Measurements from ENCODE around the gene SMIM24.

Gene SMIM24

GRCh38 chr19:3522421-3523360, 42.4 kb upstream of the SMIM24 start:
- H3K4me1 ChIP-seq (ENCODE audit: control insufficient read depth, insufficient read depth, low read length, poor library complexity, severe bottlenecking), result no peaks in the 10 kb centered on the region
- no peak overlapping the region for H3K27ac ChIP-seq (ENCODE audit: low read depth, low read length, severe bottlenecking)
- H3K4me3 ChIP-seq (ENCODE audit: extremely low read depth, insufficient read depth, low read length, poor library complexity, severe bottlenecking), result no peak overlapping the region
- H3K9me3 ChIP-seq (ENCODE audit: control insufficient read depth, low read length), result no peaks in the 10 kb centered on the region
- H3K36me3 ChIP-seq (ENCODE audit: control insufficient read depth, insufficient read depth, low read length), result peaks cover 84% of the 10 kb centered on the region
- 90 to 97% methylated on average over 25 to 37 of the region's 40 CpGs for WGBS, 2 experiments (ENCODE audit: insufficient coverage in 2 of 2)

GRCh38 chr19:3521104-3521445, 40.8 kb upstream of the SMIM24 start:
- no peak overlapping the region for H3K27ac ChIP-seq (ENCODE audit: low read depth, low read length, severe bottlenecking)
- H3K4me1 ChIP-seq (ENCODE audit: control insufficient read depth, insufficient read depth, low read length, poor library complexity, severe bottlenecking), result no peaks in the 10 kb centered on the region
- no peaks in the 10 kb centered on the region for H3K9me3 ChIP-seq (ENCODE audit: control insufficient read depth, low read length)
- H3K4me3 ChIP-seq (ENCODE audit: extremely low read depth, insufficient read depth, low read length, poor library complexity, severe bottlenecking), result no peak overlapping the region
- 91 to 98% methylated on average over 4 to 5 of the region's 7 CpGs for WGBS, 2 experiments (ENCODE audit: insufficient coverage in 2 of 2)
- peaks cover 74% of the 10 kb centered on the region for H3K36me3 ChIP-seq (ENCODE audit: control insufficient read depth, insufficient read depth, low read length)

DNA sequence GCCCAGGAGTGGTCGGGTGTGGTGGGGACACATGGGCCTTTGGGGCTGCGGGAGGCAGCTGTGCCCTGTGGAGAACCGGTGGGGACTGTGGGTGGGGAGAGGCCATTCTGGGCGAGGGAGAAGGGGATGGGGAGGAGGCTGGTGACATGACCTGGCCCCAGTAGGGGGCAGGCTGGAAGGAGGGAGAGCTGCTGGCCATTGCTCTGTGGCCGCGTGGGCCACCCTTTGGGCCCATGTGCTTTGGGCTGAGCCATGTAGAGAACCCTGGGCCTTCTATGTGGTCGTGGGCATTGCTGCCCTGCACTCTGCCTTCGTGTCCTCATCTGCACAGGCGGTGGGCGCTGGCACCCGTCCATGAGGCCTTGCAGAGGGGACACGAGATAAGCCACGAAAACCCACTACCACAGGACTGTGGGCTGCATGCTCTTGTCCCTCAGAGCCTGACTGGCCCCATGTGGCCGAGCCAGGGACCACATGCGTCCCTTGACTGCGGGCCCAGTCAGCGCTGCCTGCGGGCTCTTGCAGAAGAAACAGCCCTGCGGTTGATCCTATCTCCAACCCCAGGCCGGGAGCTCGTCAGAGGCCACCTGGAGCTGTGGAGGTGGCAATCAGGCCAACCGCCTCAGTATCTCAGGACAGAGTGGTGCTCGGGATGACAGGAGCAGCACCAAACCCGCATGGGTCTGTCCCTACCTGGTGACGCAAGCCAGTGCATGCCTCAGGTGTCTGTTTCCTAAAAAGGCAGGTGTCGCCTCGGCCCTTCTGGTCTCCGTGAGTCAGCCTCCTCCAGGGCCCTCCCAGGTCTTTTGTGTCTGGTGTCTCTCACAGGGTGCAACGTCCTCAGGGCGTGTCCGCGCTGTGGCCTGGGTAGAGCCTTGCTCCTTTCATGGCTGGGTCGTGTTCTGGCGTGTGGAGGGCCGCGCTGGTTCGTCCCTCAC, 40.1 kb upstream of the SMIM24 start:
- 95 to 96% methylated on average over 33 to 36 of the region's 37 CpGs for WGBS, 2 experiments (ENCODE audit: insufficient coverage in 2 of 2)
- Histone ChIP-seq H3K9me3 (ENCODE audit: control insufficient read depth, low read length) (no peaks in the 10 kb centered on the region), H3K4me1 (ENCODE audit: control insufficient read depth, insufficient read depth, low read length, poor library complexity, severe bottlenecking) (peaks cover 1% of the 10 kb centered on the region), H3K36me3 (ENCODE audit: control insufficient read depth, insufficient read depth, low read length) (peaks cover 71% of the 10 kb centered on the region), H3K27ac (ENCODE audit: low read depth, low read length, severe bottlenecking) (no peak overlapping the region), H3K4me3 (ENCODE audit: extremely low read depth, insufficient read depth, low read length, poor library complexity, severe bottlenecking) (no peak overlapping the region)

GRCh38 chr19:3519126-3519525, 38.8 kb upstream of the SMIM24 start:
- Histone ChIP-seq H3K36me3 (ENCODE audit: control insufficient read depth, insufficient read depth, low read length) (peaks cover 63% of the 10 kb centered on the region), H3K4me1 (ENCODE audit: control insufficient read depth, insufficient read depth, low read length, poor library complexity, severe bottlenecking) (peaks cover 5% of the 10 kb centered on the region), H3K27ac (ENCODE audit: low read depth, low read length, severe bottlenecking) (no peak overlapping the region), H3K4me3 (ENCODE audit: extremely low read depth, insufficient read depth, low read length, poor library complexity, severe bottlenecking) (no peak overlapping the region), H3K9me3 (ENCODE audit: control insufficient read depth, low read length) (no peaks in the 10 kb centered on the region)
- 94 to 98% methylated on average over 16 of the region's 18 CpGs for WGBS, 2 experiments (ENCODE audit: insufficient coverage in 2 of 2)

GRCh38 chr19:3518659-3519058, 38.3 kb upstream of the SMIM24 start:
- Histone ChIP-seq H3K27ac (ENCODE audit: low read depth, low read length, severe bottlenecking) (no peak overlapping the region), H3K36me3 (ENCODE audit: control insufficient read depth, insufficient read depth, low read length) (peaks cover 60% of the 10 kb centered on the region), H3K4me1 (ENCODE audit: control insufficient read depth, insufficient read depth, low read length, poor library complexity, severe bottlenecking) (peaks cover 5% of the 10 kb centered on the region), H3K4me3 (ENCODE audit: extremely low read depth, insufficient read depth, low read length, poor library complexity, severe bottlenecking) (no peak overlapping the region), H3K9me3 (ENCODE audit: control insufficient read depth, low read length) (no peaks in the 10 kb centered on the region)
- WGBS, 2 experiments (ENCODE audit: insufficient coverage in 2 of 2), result 100% methylated on average over 2 of the region's 2 CpGs; no CpG with 5 or more reads in 1 of the 2 experiments

- H3K27ac ChIP-seq (ENCODE audit: low read depth, low read length, severe bottlenecking), result no peak overlapping the region
- WGBS, 2 experiments (ENCODE audit: insufficient coverage in 2 of 2), result 74 to 76% methylated on average over 9 to 10 of the region's 10 CpGs
- H3K4me3 ChIP-seq (ENCODE audit: extremely low read depth, insufficient read depth, low read length, poor library complexity, severe bottlenecking), result no peak overlapping the region
- peaks cover 56% of the 10 kb centered on the region for H3K36me3 ChIP-seq (ENCODE audit: control insufficient read depth, insufficient read depth, low read length)
- no peaks in the 10 kb centered on the region for H3K9me3 ChIP-seq (ENCODE audit: control insufficient read depth, low read length)
- peaks cover 5% of the 10 kb centered on the region for H3K4me1 ChIP-seq (ENCODE audit: control insufficient read depth, insufficient read depth, low read length, poor library complexity, severe bottlenecking)
Measured at GRCh38 chr19:3518255-3518654, 37.9 kb upstream of the SMIM24 start.

DNA sequence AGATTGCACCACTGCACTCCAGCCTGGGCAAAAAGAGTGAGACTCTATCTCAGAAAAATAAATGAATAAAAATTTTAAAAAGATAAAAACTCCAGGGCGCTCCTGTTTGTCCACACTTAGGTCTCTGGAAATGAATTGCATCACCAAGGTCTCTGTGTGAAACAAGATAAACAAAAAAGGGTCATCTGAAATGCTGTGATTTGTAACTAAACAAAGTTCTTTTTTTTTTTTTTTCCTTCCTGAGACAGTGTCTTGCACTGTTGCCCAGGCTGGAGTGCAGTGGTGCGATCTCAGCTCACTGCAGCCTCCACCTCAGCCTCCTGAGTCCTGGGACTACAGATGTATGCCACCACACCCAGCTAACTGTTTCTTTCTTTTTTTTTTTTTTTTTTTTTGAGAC, 37.3 kb upstream of the SMIM24 start:
- Histone ChIP-seq H3K4me3 (ENCODE audit: extremely low read depth, insufficient read depth, low read length, poor library complexity, severe bottlenecking) (no peak overlapping the region), H3K36me3 (ENCODE audit: control insufficient read depth, insufficient read depth, low read length) (peaks cover 55% of the 10 kb centered on the region), H3K27ac (ENCODE audit: low read depth, low read length, severe bottlenecking) (no peak overlapping the region), H3K9me3 (ENCODE audit: control insufficient read depth, low read length) (no peaks in the 10 kb centered on the region), H3K4me1 (ENCODE audit: control insufficient read depth, insufficient read depth, low read length, poor library complexity, severe bottlenecking) (peaks cover 5% of the 10 kb centered on the region)
- 100% methylated on average over 1 of the region's 2 CpGs for WGBS, 2 experiments (ENCODE audit: insufficient coverage in 2 of 2)

DNA sequence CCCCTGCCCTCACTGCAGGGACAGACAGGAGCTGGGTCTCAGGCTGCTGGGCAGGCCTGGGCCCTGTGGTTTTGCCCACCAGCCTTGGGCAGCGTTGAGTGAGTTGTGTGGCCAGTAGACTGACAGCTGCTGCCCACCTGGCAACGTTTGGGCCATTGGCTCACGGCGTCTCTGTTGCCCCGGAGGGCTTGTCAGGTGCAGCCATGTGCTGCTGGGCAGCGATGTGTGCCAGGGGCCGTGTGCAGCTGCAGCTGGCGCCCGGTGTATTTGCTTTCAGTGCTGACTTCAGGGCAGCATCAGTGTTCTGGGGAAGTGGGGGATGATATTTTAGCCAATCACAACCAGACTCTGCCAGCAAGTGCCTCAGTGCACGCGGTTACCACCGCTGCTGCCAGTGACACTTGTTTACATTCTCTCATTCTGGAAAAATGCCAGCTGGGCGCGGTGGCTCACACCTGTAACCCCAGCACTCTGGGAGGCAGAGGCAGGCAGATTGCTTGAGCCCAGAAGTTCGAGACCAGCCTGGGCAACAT, 36.4 kb upstream of the SMIM24 start:
- peaks cover 53% of the 10 kb centered on the region for H3K36me3 ChIP-seq (ENCODE audit: control insufficient read depth, insufficient read depth, low read length)

DNA sequence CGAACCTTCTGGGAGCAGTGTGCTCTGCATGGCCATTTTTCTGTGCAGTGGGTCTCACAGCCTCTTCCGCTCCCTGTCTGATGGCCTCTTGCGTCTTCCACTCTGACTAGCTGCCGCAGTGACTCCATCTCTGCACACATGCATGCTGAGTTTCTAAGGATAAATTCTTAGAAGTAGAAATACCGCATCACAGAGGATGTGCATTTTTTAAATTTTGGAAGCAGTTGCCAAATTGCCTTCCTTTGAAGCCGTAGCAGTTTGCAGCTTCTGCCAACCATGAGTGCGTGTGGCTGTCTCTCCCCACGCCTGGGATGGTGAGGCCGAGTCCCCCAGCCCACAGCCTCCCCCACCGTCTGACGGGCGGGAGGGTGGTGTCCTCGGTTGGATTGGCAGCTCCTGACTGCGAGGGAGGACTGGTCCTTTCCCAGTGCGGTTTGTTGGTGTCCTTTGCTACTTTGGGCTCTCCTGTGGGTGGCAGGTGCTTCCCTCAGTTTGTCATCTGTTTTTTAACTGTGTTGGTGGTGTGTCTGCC, 35.6 kb upstream of the SMIM24 start:
- Histone ChIP-seq H3K4me1 (ENCODE audit: control insufficient read depth, insufficient read depth, low read length, poor library complexity, severe bottlenecking) (peaks cover 5% of the 10 kb centered on the region), H3K4me3 (ENCODE audit: extremely low read depth, insufficient read depth, low read length, poor library complexity, severe bottlenecking) (no peak overlapping the region), H3K9me3 (ENCODE audit: control insufficient read depth, low read length) (no peaks in the 10 kb centered on the region), H3K27ac (ENCODE audit: low read depth, low read length, severe bottlenecking) (no peak overlapping the region), H3K36me3 (ENCODE audit: control insufficient read depth, insufficient read depth, low read length) (peaks cover 55% of the 10 kb centered on the region)
- WGBS, 2 experiments (ENCODE audit: insufficient coverage in 2 of 2), result 93 to 97% methylated on average over 7 to 15 of the region's 15 CpGs

More for the DNA sequence above, 36.4 kb upstream of the SMIM24 start:
- no peak overlapping the region for H3K27ac ChIP-seq (ENCODE audit: low read depth, low read length, severe bottlenecking)
- H3K9me3 ChIP-seq (ENCODE audit: control insufficient read depth, low read length), result no peaks in the 10 kb centered on the region
- 92 to 96% methylated on average over 10 to 15 of the region's 15 CpGs for WGBS, 2 experiments (ENCODE audit: insufficient coverage in 2 of 2)
- H3K4me3 ChIP-seq (ENCODE audit: extremely low read depth, insufficient read depth, low read length, poor library complexity, severe bottlenecking), result no peak overlapping the region
- H3K4me1 ChIP-seq (ENCODE audit: control insufficient read depth, insufficient read depth, low read length, poor library complexity, severe bottlenecking), result peaks cover 5% of the 10 kb centered on the region

DNA sequence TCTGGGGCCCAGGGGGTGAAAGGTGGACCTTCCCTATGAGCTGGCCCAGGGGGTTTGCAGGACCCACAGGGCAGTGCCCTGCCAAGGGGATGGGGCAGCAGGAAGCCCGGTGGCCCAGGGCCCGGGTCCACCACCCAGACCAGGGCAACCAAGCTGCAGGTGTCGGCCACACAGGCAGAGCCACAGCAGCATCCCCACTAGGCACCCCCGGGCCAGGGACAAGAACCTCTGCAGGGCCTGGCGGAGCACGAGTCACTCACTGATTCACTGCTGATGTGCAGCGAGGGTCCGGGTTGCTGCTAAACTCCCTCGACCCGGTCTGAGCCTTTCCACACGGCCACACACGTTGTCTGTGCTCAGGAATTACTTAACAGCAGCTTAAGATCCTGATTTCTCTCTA, 34.6 kb upstream of the SMIM24 start:
- peaks cover 55% of the 10 kb centered on the region for H3K36me3 ChIP-seq (ENCODE audit: control insufficient read depth, insufficient read depth, low read length)
- no peaks in the 10 kb centered on the region for H3K9me3 ChIP-seq (ENCODE audit: control insufficient read depth, low read length)
- 90 to 92% methylated on average over 12 of the region's 12 CpGs for WGBS, 2 experiments (ENCODE audit: insufficient coverage in 2 of 2)
- peak overlapping the region; percentile 5 for H3K27ac ChIP-seq (ENCODE audit: low read depth, low read length, severe bottlenecking)
- H3K4me3 ChIP-seq (ENCODE audit: extremely low read depth, insufficient read depth, low read length, poor library complexity, severe bottlenecking), result no peak overlapping the region
- peaks cover 5% of the 10 kb centered on the region for H3K4me1 ChIP-seq (ENCODE audit: control insufficient read depth, insufficient read depth, low read length, poor library complexity, severe bottlenecking)
